AG10803 (cell line): ENCODE results near the gene TBXT.

Experiments
- DNase-seq: peaks from one replicate; pipeline ENCODE4 v3.0.0; 2010; ENCODE audit warnings: low read depth
- H3K4me3 ChIP-seq: 2 replicates; pipeline ENCODE4 v1.5.1; 2011; ENCODE audit warnings: mild to moderate bottlenecking, low read length, control low read depth
- TF ChIP-seq, protein P1 (sequence below): conservative IDR thresholded peaks from 2 replicates; pipeline ENCODE4 v1.5.1; 2011; ENCODE audit warnings: mild to moderate bottlenecking, low read length, control low read depth, inconsistent platforms

Gene TBXT

DNA sequence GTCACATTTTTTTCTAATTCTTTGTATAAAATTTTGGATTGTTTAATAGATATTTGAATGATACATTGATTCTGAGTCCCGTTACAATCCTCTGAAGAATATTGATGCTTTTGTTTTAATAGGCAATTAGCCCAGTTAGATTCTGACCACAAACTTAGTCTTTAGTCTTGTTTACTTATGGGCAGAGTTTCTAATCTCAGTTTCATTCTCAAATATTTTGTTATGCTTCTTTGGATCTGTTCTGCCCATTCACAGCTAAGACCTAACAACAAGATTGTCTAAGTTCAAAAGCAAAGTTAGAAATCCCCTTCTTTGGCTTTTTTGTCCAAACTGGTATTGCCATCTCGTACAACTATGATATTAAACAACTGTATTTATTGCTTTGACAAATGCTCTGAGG, 58.0 kb downstream of the TBXT start:
- TF ChIP-seq, protein P1, sequence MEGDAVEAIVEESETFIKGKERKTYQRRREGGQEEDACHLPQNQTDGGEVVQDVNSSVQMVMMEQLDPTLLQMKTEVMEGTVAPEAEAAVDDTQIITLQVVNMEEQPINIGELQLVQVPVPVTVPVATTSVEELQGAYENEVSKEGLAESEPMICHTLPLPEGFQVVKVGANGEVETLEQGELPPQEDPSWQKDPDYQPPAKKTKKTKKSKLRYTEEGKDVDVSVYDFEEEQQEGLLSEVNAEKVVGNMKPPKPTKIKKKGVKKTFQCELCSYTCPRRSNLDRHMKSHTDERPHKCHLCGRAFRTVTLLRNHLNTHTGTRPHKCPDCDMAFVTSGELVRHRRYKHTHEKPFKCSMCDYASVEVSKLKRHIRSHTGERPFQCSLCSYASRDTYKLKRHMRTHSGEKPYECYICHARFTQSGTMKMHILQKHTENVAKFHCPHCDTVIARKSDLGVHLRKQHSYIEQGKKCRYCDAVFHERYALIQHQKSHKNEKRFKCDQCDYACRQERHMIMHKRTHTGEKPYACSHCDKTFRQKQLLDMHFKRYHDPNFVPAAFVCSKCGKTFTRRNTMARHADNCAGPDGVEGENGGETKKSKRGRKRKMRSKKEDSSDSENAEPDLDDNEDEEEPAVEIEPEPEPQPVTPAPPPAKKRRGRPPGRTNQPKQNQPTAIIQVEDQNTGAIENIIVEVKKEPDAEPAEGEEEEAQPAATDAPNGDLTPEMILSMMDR: no peak
- no peak overlapping the region for H3K4me3 ChIP-seq
- no peak for DNase-seq
